ENCODE measurements around the gene GBE1.
A peak's percentile ranks its signal among the peaks of the same experiment; 100 is the strongest.

The GBE1 gene

GRCh38 chr3:81602781-81603180 lies 158.7 kb downstream of the GBE1 start:
- DNase-seq, result no peak

- no peak for DNase-seq
Measured at GRCh38 chr3:81601707-81602305, 159.6 kb downstream of the GBE1 start.

GRCh38 chr3:81592101-81592500 lies 169.3 kb downstream of the GBE1 start:
- DNase-seq, result no peak

GRCh38 chr3:81585937-81586336 lies 175.5 kb downstream of the GBE1 start:
- no peak for DNase-seq

GRCh38 chr3:81585056-81585455 lies 176.4 kb downstream of the GBE1 start:
- DNase-seq, result no peak

GRCh38 chr3:81581966-81582599 lies 179.4 kb downstream of the GBE1 start:
- peak in 1 of 2 donors; percentile 1 for DNase-seq

GRCh38 chr3:81580355-81580754 lies 181.1 kb downstream of the GBE1 start:
- no peak for DNase-seq

- DNase-seq, result no peak
Measured at GRCh38 chr3:81579744-81580143, 181.7 kb downstream of the GBE1 start.

GRCh38 chr3:81572201-81572756 lies 189.2 kb downstream of the GBE1 start:
- DNase-seq, result no peak

GRCh38 chr3:81568378-81568777 lies 193.1 kb downstream of the GBE1 start:
- no peak for DNase-seq

GRCh38 chr3:81565041-81565440 lies 196.4 kb downstream of the GBE1 start:
- no peak for DNase-seq

- DNase-seq, result no peak
Measured at GRCh38 chr3:81558106-81558505, 203.3 kb downstream of the GBE1 start.

GRCh38 chr3:81554801-81555200 lies 206.6 kb downstream of the GBE1 start:
- DNase-seq, result no peak

GRCh38 chr3:81554388-81554787 lies 207.1 kb downstream of the GBE1 start:
- no peak for DNase-seq

- no peak for DNase-seq
Measured at GRCh38 chr3:81550415-81550814, 211.0 kb downstream of the GBE1 start.

GRCh38 chr3:81549831-81550230 lies 211.6 kb downstream of the GBE1 start:
- DNase-seq, result no peak

- DNase-seq, result no peak
Measured at GRCh38 chr3:81549388-81549787, 212.1 kb downstream of the GBE1 start.

GRCh38 chr3:81545572-81545971 lies 215.9 kb downstream of the GBE1 start:
- no peak for DNase-seq

- DNase-seq, result no peak
Measured at GRCh38 chr3:81544385-81544784, 217.1 kb downstream of the GBE1 start.

- DNase-seq, result no peak
Measured at GRCh38 chr3:81540787-81541186, 220.7 kb downstream of the GBE1 start.

GRCh38 chr3:81531846-81532245 lies 229.6 kb downstream of the GBE1 start:
- no peak for DNase-seq

GRCh38 chr3:81531263-81531662 lies 230.2 kb downstream of the GBE1 start:
- no peak for DNase-seq

- DNase-seq, result no peak
Measured at GRCh38 chr3:81530180-81530939, 231.1 kb downstream of the GBE1 start.

- DNase-seq, result no peak
Measured at GRCh38 chr3:81521855-81522254, 239.6 kb downstream of the GBE1 start.
